ENCODE data around the gene APOB. TPM values are rescaled to one million over a fixed set of nuclear protein-coding genes. Genes with fewer than 3 reads are reported as not detected.

Gene APOB
- total RNA-seq, 4 donors from 2014 or later = 0.05 to 8.8 (median 2.3) TPM

DNA sequence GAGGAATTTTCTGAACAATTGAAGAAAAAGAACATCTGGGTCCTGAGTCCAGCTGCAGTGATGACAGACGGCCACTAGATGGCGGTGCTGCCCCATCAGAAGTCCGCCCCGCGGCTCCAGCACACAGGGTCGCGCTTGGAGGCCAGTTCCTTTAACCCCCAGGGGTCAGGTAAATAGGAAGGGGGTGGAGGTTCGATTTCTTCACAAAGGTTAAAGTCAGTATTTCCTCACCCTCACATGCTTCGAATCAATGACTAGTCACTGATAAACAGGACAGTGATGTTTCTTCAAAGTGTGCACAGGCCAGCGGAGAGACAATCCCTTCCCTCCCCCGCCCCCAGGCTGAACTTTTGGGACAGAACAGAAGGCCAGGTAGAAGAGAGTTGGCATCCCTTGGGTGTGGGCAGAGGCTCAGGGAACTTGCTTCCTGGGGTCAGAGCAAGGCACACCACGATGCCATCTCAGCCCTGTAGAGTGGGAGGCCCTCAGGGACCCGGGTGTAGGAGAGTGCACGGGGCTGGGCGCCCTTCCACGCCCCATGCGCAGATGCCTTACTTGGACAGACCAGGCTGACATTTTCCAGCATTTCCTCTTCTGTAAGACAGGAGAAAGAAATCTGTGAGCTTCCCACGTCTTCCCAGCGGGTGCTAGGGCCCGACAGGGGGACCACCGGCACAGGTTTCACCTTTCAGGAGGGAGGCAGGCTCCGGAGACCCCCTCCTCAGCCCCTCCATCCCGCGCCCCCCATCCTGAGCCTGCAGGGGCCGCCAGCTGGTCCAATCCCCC, 722 bp downstream of the APOB start:
- no peaks in the 10 kb centered on the region for H3K9me3 ChIP-seq
- intact Hi-C loops (cut with DNase I; ENCODE audit: low total_unique reads) = loop anchor here (1.0 to 5.0 kb wide), 3 partner anchors 75 to 381 kb away; no protein-coding TSS in a partner anchor
- no peaks in the 10 kb centered on the region for H3K36me3 ChIP-seq
- no peak for TF ChIP-seq POLR2A (IDR thresholded peaks at IDR 0.05)
- TF ChIP-seq, protein P1, sequence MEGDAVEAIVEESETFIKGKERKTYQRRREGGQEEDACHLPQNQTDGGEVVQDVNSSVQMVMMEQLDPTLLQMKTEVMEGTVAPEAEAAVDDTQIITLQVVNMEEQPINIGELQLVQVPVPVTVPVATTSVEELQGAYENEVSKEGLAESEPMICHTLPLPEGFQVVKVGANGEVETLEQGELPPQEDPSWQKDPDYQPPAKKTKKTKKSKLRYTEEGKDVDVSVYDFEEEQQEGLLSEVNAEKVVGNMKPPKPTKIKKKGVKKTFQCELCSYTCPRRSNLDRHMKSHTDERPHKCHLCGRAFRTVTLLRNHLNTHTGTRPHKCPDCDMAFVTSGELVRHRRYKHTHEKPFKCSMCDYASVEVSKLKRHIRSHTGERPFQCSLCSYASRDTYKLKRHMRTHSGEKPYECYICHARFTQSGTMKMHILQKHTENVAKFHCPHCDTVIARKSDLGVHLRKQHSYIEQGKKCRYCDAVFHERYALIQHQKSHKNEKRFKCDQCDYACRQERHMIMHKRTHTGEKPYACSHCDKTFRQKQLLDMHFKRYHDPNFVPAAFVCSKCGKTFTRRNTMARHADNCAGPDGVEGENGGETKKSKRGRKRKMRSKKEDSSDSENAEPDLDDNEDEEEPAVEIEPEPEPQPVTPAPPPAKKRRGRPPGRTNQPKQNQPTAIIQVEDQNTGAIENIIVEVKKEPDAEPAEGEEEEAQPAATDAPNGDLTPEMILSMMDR (IDR thresholded peaks at IDR 0.05 in 4 of 5, conservative IDR thresholded peaks at IDR 0.05 in 1 of 5) = peak; percentile 93 to 99 (median 95)
- H3K27me3 ChIP-seq = no peaks in the 10 kb centered on the region
- H3K27ac ChIP-seq = no peak overlapping the region
- in situ Hi-C loops (cut with MboI; ENCODE audit: low sequenced_read_pairs in 4 of 4) = loop anchor here in 3 of 4 donors (5.0 to 10.0 kb wide), 3 partner anchors 74 to 272 kb away; no protein-coding TSS in a partner anchor
- H3K4me1 ChIP-seq = peaks cover 14 to 16% of the 10 kb centered on the region in 2 donors
- peak in 1 of 2 donors; percentile 33 for DNase-seq
- peak overlapping the region; percentile 21 to 33 (median 29) for H3K4me3 ChIP-seq
- ATAC-seq = peak; percentile 25 to 32

DNA sequence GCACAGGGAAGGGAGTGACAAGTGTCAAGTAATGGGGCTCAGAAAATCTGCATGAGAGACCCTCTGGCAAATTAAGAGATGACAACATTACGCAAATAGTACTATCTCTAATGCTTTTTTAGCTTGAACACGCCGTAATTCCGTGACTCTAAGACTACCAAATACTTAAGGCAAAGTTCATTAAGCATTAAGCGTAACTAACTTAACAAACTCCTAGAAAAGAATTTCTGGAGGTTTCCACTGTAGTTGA, 1.2 kb downstream of the APOB start:
- TF ChIP-seq POLR2A (IDR thresholded peaks at IDR 0.05) = no peak
- Histone ChIP-seq H3K36me3 (no peaks in the 10 kb centered on the region), H3K27me3 (no peaks in the 10 kb centered on the region), H3K27ac (no peak overlapping the region), H3K4me3 (no peak overlapping the region), H3K9me3 (no peaks in the 10 kb centered on the region), H3K4me1 (peaks cover 15 to 18% of the 10 kb centered on the region in 2 donors)
- in situ Hi-C loops (cut with MboI; ENCODE audit: low sequenced_read_pairs in 4 of 4) = loop anchor here in 3 of 4 donors (5.0 to 10.0 kb wide), 3 partner anchors 75 to 272 kb away; no protein-coding TSS in a partner anchor
- DNase-seq = no peak
- ATAC-seq = no peak
- intact Hi-C loops (cut with DNase I; ENCODE audit: low total_unique reads) = loop anchor here (5.0 kb wide), 1 partner anchor 380 kb away; no protein-coding TSS in a partner anchor

DNA sequence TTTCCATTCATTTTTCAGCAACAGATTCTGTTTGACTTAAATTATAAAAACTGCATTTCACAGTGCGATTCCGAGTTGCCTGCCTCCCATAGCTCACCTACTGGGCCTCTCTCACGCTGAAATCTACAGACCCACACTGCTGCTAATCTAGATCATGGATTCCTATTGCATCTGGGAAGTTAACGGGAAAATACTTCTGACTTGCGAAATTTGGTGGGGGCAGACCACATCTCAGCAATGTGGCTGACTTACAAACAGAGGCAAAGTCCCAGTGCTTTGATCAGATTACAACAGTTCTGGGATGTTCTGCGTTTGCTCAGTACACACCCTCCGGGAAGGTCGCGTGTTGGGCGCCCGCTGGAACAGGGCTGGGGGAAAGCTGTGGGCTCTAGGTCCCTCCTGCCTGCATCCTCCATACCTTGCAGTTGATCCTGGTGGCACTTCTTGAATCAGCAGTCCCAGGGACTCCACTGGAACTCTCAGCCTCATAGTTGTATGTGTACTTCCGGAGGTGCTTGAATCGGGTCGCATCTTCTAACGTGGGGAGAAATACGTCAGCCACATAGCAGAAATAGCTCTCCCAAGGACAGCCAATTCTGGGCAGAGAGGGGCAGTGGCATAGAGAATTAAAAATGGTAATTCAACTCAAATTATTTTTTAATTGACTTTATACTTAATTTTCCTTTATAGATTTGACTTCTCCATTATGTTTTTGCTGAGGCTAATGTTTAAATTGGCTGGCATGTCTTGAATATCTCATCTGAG, 1.7 kb downstream of the APOB start:
- no peak for ATAC-seq

DNA sequence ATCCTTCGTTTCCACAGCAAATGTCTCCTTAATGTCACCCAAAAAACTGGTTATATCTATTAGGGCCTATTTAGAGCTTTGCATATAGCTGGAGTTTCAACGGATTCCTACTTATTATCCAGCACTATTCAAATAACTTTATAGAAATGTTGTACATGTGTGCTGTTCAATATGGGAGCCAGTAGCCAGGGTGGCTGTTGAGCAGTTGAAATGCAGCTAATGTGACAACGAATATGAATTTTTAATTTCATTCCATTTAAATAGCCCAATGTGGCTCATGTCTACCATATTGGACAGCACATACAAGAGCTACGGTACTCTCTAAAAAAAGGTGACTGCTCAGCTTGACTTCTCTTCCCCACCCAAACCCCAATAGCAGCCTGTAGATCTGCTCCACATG, 2.4 kb downstream of the APOB start:
- H3K27me3 ChIP-seq = no peaks in the 10 kb centered on the region
- H3K27ac ChIP-seq = no peak overlapping the region
- H3K9me3 ChIP-seq = no peaks in the 10 kb centered on the region
- intact Hi-C loops (cut with DNase I; ENCODE audit: low total_unique reads) (loop anchor here (5.0 kb wide), 1 partner anchor 379 kb away; no protein-coding TSS in a partner anchor), in situ Hi-C loops (cut with MboI; ENCODE audit: low sequenced_read_pairs in 4 of 4) (loop anchor here in 3 of 4 donors (5.0 to 10.0 kb wide), 3 partner anchors 76 to 273 kb away; no protein-coding TSS in a partner anchor)
- ATAC-seq = no peak
- no peak overlapping the region for H3K4me3 ChIP-seq
- H3K4me1 ChIP-seq = peaks cover 15 to 18% of the 10 kb centered on the region in 2 donors
- H3K36me3 ChIP-seq = no peaks in the 10 kb centered on the region
- DNase-seq = no peak
- TF ChIP-seq, protein P1 (IDR thresholded peaks at IDR 0.05 in 4 of 5, conservative IDR thresholded peaks at IDR 0.05 in 1 of 5) = no peak
- no peak for TF ChIP-seq POLR2A (IDR thresholded peaks at IDR 0.05)

More for the DNA sequence above, 1.7 kb downstream of the APOB start:
- H3K4me1 ChIP-seq = peaks cover 15 to 18% of the 10 kb centered on the region in 2 donors
- no peak overlapping the region for H3K4me3 ChIP-seq
- intact Hi-C loops (cut with DNase I; ENCODE audit: low total_unique reads) = loop anchor here (5.0 kb wide), 1 partner anchor 380 kb away; no protein-coding TSS in a partner anchor
- no peaks in the 10 kb centered on the region for H3K9me3 ChIP-seq
- no peak overlapping the region for H3K27ac ChIP-seq
- no peaks in the 10 kb centered on the region for H3K36me3 ChIP-seq
- no peak for DNase-seq
- TF ChIP-seq POLR2A (IDR thresholded peaks at IDR 0.05) = no peak
- TF ChIP-seq, protein P1 (IDR thresholded peaks at IDR 0.05 in 4 of 5, conservative IDR thresholded peaks at IDR 0.05 in 1 of 5) = no peak
- no peaks in the 10 kb centered on the region for H3K27me3 ChIP-seq
- in situ Hi-C loops (cut with MboI; ENCODE audit: low sequenced_read_pairs in 4 of 4) = loop anchor here in 3 of 4 donors (5.0 to 10.0 kb wide), 3 partner anchors 75 to 273 kb away; no protein-coding TSS in a partner anchor

Measured in gastrocnemius medialis (tissue), 4 donors.